ENCODE results near the gene HADH.

Gene HADH

GRCh38 chr4:108060164-108060563 is 70.5 kb downstream of the HADH start:
- no peak for DNase-seq

- no peak for DNase-seq
These were observed 71.1 kb downstream of the HADH start for GRCh38 chr4:108060686-108061321.

GRCh38 chr4:108068442-108068841 is 78.8 kb downstream of the HADH start:
- DNase-seq = no peak

- DNase-seq = no peak
These were observed 81.1 kb downstream of the HADH start for GRCh38 chr4:108070775-108071174.

GRCh38 chr4:108072300-108072699 is 82.6 kb downstream of the HADH start:
- DNase-seq = peak; percentile 52

- DNase-seq = no peak
These were observed 88.5 kb downstream of the HADH start for GRCh38 chr4:108078024-108078733.

GRCh38 chr4:108080747-108081146 is 91.1 kb downstream of the HADH start:
- peak; percentile 47 for DNase-seq

GRCh38 chr4:108081256-108081655 is 91.6 kb downstream of the HADH start:
- peak; percentile 44 for DNase-seq

Data from stimulated activated CD4-positive, alpha-beta T cell treated with anti-CD3 and anti-CD28 coated beads, Interleukin-15, amount 100 ng/mL, for 24 hours (primary cell).